Endodermal cell (in vitro differentiated cells): ENCODE data around the gene CFAP107. TPM values are rescaled to one million over a fixed set of nuclear protein-coding genes. Genes with fewer than 3 reads are reported as not detected.
A peak's percentile ranks its signal among the peaks of the same experiment; 100 is the strongest.

Experiments used
- DNase-seq: peaks from one replicate; pipeline ENCODE4 v3.0.0-alpha.2; 2017
- H3K27ac ChIP-seq: 2 replicates; pipeline ENCODE4 v1.5.1; 2013; ENCODE audit warnings: mild to moderate bottlenecking, low read depth, low read length, moderate library complexity
- H3K27me3 ChIP-seq: 2 replicates; pipeline ENCODE4 v1.6.1; 2013; ENCODE audit warnings: mild to moderate bottlenecking, low read length, moderate library complexity; ENCODE audit not compliant: insufficient read depth, control insufficient read depth, poor library complexity, severe bottlenecking
- H3K36me3 ChIP-seq: 2 replicates; pipeline ENCODE4 v1.7.0; 2013; ENCODE audit warnings: mild to moderate bottlenecking, low read length, moderate library complexity; ENCODE audit not compliant: control insufficient read depth, insufficient read depth
- H3K4me1 ChIP-seq: one replicate; pipeline ENCODE4 v1.7.0; 2013; ENCODE audit warnings: low read length; ENCODE audit not compliant: control insufficient read depth, insufficient read depth
- H3K4me3 ChIP-seq: 2 replicates; pipeline ENCODE4 v1.5.1; 2013; ENCODE audit warnings: mild to moderate bottlenecking, low read length, moderate library complexity
- H3K9ac ChIP-seq: 2 replicates; pipeline ENCODE4 v1.6.1; 2013; ENCODE audit warnings: mild to moderate bottlenecking, low read length, moderate library complexity; ENCODE audit not compliant: poor library complexity, severe bottlenecking; ENCODE audit errors: extremely low read depth
- H3K9me3 ChIP-seq: 2 replicates; pipeline ENCODE4 v1.6.1; 2013; ENCODE audit warnings: mild to moderate bottlenecking, low read length, moderate library complexity; ENCODE audit not compliant: control insufficient read depth
- H3K27ac Mint-ChIP-seq: 2 replicates; pipeline ENCODE4 v1.8.0; 2020; ENCODE audit warnings: mixed read lengths
- H3K27me3 Mint-ChIP-seq: 2 replicates; pipeline ENCODE4 v1.8.0; 2021; ENCODE audit warnings: mild to moderate bottlenecking, mixed read lengths; ENCODE audit not compliant: insufficient read depth
- H3K36me3 Mint-ChIP-seq: 2 replicates; pipeline ENCODE4 v1.8.0; 2020; ENCODE audit warnings: low read depth, mixed read lengths
- H3K4me1 Mint-ChIP-seq: 2 replicates; pipeline ENCODE4 v1.8.0; 2020; ENCODE audit warnings: mixed read lengths
- H3K4me3 Mint-ChIP-seq: 2 replicates; pipeline ENCODE4 v1.8.0; 2020; ENCODE audit warnings: mild to moderate bottlenecking, moderate library complexity, mixed read lengths
- H3K9me3 Mint-ChIP-seq: 2 replicates; pipeline ENCODE4 v1.8.0; 2020; ENCODE audit warnings: mild to moderate bottlenecking, mixed read lengths
- CTCF ChIP-seq: fragments of 200-600 bp; sonication (generic); conservative IDR thresholded peaks from 2 replicates; pipeline ENCODE4 v1.5.0; 2021; ENCODE audit warnings: antibody characterized with exemption, mild to moderate bottlenecking
- WGBS, 2 experiments: methylation state at CpG; one replicate each; pipeline versions ENCODE4 v1.1.5 to v1.1.7; 2013; ENCODE audit warnings: missing lambda C conversion rate in 2 of 2, mixed read lengths in 1 of 2; ENCODE audit not compliant: insufficient coverage in 1 of 2, insufficient read length in 1 of 2; 5-methylcytosine and 5-hydroxymethylcytosine counted together
- total RNA-seq, 2 donors: library from RNA; stranded (reverse); fragmentation: NEBNext Ultra II Directional in 1 of 2; extraction: Animal tissue kit (Norgen Biotek cat#: 25700) in 1 of 2; gene quantifications; 2 replicates in 1 of 2; 3 replicates in 1 of 2; pipeline ENCODE4 v1.2.1, GENCODE V29; 2021

CFAP107 gene
- total RNA-seq, 2 donors from 2014 or later = not detected

DNA sequence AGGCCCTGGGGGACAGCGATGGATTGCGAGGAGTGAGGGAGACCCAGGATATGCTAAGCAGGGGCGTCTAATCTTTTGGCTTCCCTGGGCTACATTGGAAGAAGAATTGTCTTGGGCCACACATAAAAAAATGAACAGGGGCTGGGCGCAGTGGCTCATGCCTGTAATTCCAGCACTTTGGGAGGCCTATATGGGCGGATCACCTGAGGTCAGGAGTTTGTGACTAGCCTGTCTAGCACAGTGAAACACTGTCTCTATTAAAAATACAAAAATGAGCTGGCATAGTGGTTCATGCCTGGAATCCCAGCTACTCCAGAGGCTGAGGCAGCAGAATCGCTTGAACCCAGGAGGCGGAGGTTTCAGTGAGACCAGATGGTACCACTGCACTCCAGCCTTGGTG, 16.8 kb downstream of the CFAP107 start:
- Mint-ChIP-seq H3K36me3 (no peaks in the 10 kb centered on the region), H3K4me3 (no peak overlapping the region), H3K4me1 (no peaks in the 10 kb centered on the region), H3K27me3 (no peaks in the 10 kb centered on the region), H3K9me3 (no peaks in the 10 kb centered on the region), H3K27ac (no peak overlapping the region)
- no peaks in the 10 kb centered on the region for H3K9me3 ChIP-seq
- no peak overlapping the region for H3K9ac ChIP-seq
- H3K4me3 ChIP-seq = no peak overlapping the region
- no peak for TF ChIP-seq CTCF
- WGBS, 2 experiments = 87 to 88% methylated on average over 7 of the region's 7 CpGs
- no peaks in the 10 kb centered on the region for H3K4me1 ChIP-seq
- no peaks in the 10 kb centered on the region for H3K36me3 ChIP-seq
- no peak for DNase-seq
- H3K27me3 ChIP-seq = no peaks in the 10 kb centered on the region
- no peak overlapping the region for H3K27ac ChIP-seq

DNA sequence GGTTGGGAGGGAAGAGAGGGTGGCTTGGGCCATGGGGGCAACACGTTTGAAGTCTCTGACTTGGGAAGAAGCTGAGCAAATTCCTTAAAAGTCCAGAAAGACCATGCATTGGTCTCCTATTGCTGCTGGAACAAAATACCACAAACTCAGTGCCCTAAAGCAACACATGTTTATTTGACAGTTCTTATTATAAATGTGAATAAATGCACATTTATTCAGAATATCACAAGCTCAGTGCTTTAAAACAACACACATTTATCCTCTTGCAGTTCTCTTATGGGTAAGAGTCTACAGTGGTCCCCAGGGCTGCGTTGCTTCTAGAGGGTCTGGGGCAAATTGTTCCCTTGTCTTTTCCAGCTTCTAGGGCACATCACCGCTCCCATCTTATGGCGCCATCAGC, 17.5 kb downstream of the CFAP107 start:
- Histone ChIP-seq H3K36me3 (no peaks in the 10 kb centered on the region), H3K4me3 (no peak overlapping the region), H3K27ac (no peak overlapping the region), H3K4me1 (no peaks in the 10 kb centered on the region), H3K27me3 (no peaks in the 10 kb centered on the region), H3K9me3 (no peaks in the 10 kb centered on the region), H3K9ac (no peak overlapping the region)
- TF ChIP-seq CTCF = no peak
- H3K4me3 Mint-ChIP-seq = no peak overlapping the region
- no peaks in the 10 kb centered on the region for H3K4me1 Mint-ChIP-seq
- no peak for DNase-seq
- 89 to 90% methylated on average over 4 of the region's 4 CpGs for WGBS, 2 experiments
- no peaks in the 10 kb centered on the region for H3K36me3 Mint-ChIP-seq
- H3K27me3 Mint-ChIP-seq = no peaks in the 10 kb centered on the region
- no peak overlapping the region for H3K27ac Mint-ChIP-seq
- H3K9me3 Mint-ChIP-seq = no peaks in the 10 kb centered on the region

DNA sequence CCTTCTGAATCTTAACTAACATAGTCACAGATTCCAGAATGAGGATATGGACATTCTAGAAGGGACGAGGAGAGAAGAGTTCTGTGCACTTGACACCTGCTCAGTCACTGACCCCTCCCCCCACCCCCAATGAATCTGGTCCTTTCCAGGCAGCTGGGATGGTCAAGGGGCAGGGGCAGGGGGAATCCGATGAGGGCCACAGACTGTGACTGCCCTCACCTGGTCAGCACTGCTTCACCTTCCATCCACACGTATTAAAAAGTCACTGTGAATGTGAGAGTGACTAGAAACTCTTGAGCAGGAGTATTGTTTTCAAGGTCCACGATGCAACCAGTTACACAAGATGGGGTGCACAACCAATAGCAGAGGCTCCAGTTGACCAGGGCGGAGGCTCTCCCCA, 18.0 kb downstream of the CFAP107 start:
- DNase-seq = peak; percentile 44
- Histone ChIP-seq H3K9ac (no peak overlapping the region), H3K36me3 (no peaks in the 10 kb centered on the region), H3K27me3 (no peaks in the 10 kb centered on the region), H3K4me3 (no peak overlapping the region), H3K4me1 (no peaks in the 10 kb centered on the region), H3K9me3 (no peaks in the 10 kb centered on the region), H3K27ac (no peak overlapping the region)
- Mint-ChIP-seq H3K27ac (no peak overlapping the region), H3K36me3 (no peaks in the 10 kb centered on the region), H3K27me3 (no peaks in the 10 kb centered on the region), H3K4me3 (no peak overlapping the region), H3K4me1 (no peaks in the 10 kb centered on the region), H3K9me3 (no peaks in the 10 kb centered on the region)
- TF ChIP-seq CTCF = no peak
- WGBS, 2 experiments = 69 to 76% methylated on average over 4 to 5 of the region's 5 CpGs
